ENCODE data around the gene TCF25. TPM values are rescaled to one million over a fixed set of nuclear protein-coding genes. Genes with fewer than 3 reads are reported as not detected.

TCF25 gene
- total RNA-seq, 1 experiment from 2014 or later = 270 TPM

- DNase-seq = peak; percentile 78
- intact Hi-C loops (cut with micrococcal nuclease; ENCODE audit: unreplicated experiment) = no loop called here
- Mint-ChIP-seq H3K27ac (ENCODE audit: unreplicated experiment) (no peak overlapping the region), H3K4me3 (ENCODE audit: low read depth, unreplicated experiment) (no peak overlapping the region), H3K27me3 (ENCODE audit: unreplicated experiment) (no peaks in the 10 kb centered on the region), H3K9me3 (ENCODE audit: low read depth, unreplicated experiment) (no peaks in the 10 kb centered on the region), H3K4me1 (ENCODE audit: low read depth, unreplicated experiment) (no peaks in the 10 kb centered on the region), H3K36me3 (ENCODE audit: insufficient read depth, unreplicated experiment) (peaks cover 79% of the 10 kb centered on the region)
- peak; percentile 94 for TF ChIP-seq CTCF (IDR thresholded peaks at IDR 0.05; ENCODE audit: unreplicated experiment)
- CTCF ChIA-PET = interaction anchor here (0.5 to 1.3 kb wide), 6 partner anchors 8 to 134 kb away, joined by 3 to 8 read pairs (median 4); partner anchors contain the start of gene TUBB3
- no TSS peak for BruUV-seq (replicated peaks)
Observed at GRCh38 chr16:89909777-89910716, 36.7 kb downstream of the TCF25 start.

DNA sequence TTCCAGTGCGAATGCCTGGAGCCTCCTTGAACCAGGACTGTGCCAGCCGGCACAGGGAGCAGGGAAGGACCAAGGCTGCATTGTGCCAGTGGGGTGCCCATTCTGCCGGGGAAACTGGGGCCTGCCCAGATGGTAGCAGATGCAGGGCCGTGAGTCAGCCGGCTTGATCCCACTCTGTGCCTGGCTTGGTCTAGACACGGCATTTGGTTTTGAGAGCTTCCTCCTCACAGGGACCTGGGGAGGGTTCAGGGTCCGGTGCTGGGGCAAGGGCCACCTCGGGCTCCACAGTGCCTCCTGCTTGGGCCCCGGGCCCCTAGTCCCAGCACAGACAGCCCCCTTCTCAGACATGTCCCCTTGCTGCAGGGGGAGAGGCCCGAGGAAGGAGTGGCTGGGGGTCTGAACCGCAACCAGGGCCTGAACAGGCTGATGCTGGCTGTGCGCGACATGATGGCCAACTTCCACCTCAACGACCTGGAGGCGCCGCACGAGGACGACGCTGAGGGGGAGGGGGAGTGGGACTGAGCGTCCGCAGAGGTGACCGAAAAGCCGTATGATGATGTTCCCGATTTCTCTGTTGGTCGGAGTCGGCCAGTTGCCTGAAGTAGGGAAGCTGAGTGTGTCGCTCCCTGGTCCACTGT is 37.4 kb downstream of the TCF25 start:
- intact Hi-C loops (cut with micrococcal nuclease; ENCODE audit: unreplicated experiment) = no loop called here
- no TSS peak for BruUV-seq (replicated peaks)
- DNase-seq = no peak
- no peak overlapping the region for H3K4me3 Mint-ChIP-seq (ENCODE audit: low read depth, unreplicated experiment)
- no peaks in the 10 kb centered on the region for H3K27me3 Mint-ChIP-seq (ENCODE audit: unreplicated experiment)
- no peak overlapping the region for H3K27ac Mint-ChIP-seq (ENCODE audit: unreplicated experiment)
- TF ChIP-seq CTCF (IDR thresholded peaks at IDR 0.05; ENCODE audit: unreplicated experiment) = no peak
- CTCF ChIA-PET = interaction anchor here (0.5 to 1.3 kb wide), 6 partner anchors 7 to 134 kb away, joined by 3 to 8 read pairs (median 4); partner anchors contain the start of gene TUBB3
- H3K36me3 Mint-ChIP-seq (ENCODE audit: insufficient read depth, unreplicated experiment) = peaks cover 78% of the 10 kb centered on the region
- H3K9me3 Mint-ChIP-seq (ENCODE audit: low read depth, unreplicated experiment) = no peaks in the 10 kb centered on the region
- H3K4me1 Mint-ChIP-seq (ENCODE audit: low read depth, unreplicated experiment) = no peaks in the 10 kb centered on the region

DNA sequence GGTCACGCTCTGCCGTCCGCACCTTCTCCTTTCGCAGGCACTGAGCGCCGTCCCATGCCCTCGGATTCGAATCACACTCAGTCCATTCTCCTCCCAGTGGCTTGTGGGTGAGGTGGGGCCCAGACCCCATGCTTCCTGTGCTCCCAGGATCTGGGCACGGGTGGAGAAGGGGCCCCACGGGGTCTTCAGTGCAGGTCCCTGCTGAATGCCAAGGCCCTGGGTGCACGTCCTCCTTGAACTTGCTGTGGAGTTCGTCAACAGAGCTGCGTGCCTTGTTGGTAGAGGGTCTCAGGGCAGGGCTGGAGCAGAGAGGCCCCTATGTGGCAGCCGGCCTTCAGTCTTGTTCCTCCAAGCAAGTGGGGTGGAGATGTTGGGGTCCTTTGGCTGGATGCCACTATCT is 38.0 kb downstream of the TCF25 start:
- CTCF ChIA-PET = no interaction called here
- no peak for TF ChIP-seq CTCF (IDR thresholded peaks at IDR 0.05; ENCODE audit: unreplicated experiment)
- no peaks in the 10 kb centered on the region for H3K4me1 Mint-ChIP-seq (ENCODE audit: low read depth, unreplicated experiment)
- no TSS peak for BruUV-seq (replicated peaks)
- H3K36me3 Mint-ChIP-seq (ENCODE audit: insufficient read depth, unreplicated experiment) = peaks cover 77% of the 10 kb centered on the region
- H3K9me3 Mint-ChIP-seq (ENCODE audit: low read depth, unreplicated experiment) = no peaks in the 10 kb centered on the region
- H3K27ac Mint-ChIP-seq (ENCODE audit: unreplicated experiment) = no peak overlapping the region
- no peak overlapping the region for H3K4me3 Mint-ChIP-seq (ENCODE audit: low read depth, unreplicated experiment)
- no peak for DNase-seq
- intact Hi-C loops (cut with micrococcal nuclease; ENCODE audit: unreplicated experiment) = no loop called here
- no peaks in the 10 kb centered on the region for H3K27me3 Mint-ChIP-seq (ENCODE audit: unreplicated experiment)

- TF ChIP-seq CTCF (IDR thresholded peaks at IDR 0.05; ENCODE audit: unreplicated experiment) = no peak
- CTCF ChIA-PET = no interaction called here
- no peak for DNase-seq
- H3K36me3 Mint-ChIP-seq (ENCODE audit: insufficient read depth, unreplicated experiment) = peaks cover 75% of the 10 kb centered on the region
- no peaks in the 10 kb centered on the region for H3K4me1 Mint-ChIP-seq (ENCODE audit: low read depth, unreplicated experiment)
- H3K9me3 Mint-ChIP-seq (ENCODE audit: low read depth, unreplicated experiment) = no peaks in the 10 kb centered on the region
- H3K4me3 Mint-ChIP-seq (ENCODE audit: low read depth, unreplicated experiment) = no peak overlapping the region
- no peak overlapping the region for H3K27ac Mint-ChIP-seq (ENCODE audit: unreplicated experiment)
- H3K27me3 Mint-ChIP-seq (ENCODE audit: unreplicated experiment) = no peaks in the 10 kb centered on the region
- intact Hi-C loops (cut with micrococcal nuclease; ENCODE audit: unreplicated experiment) = no loop called here
- no TSS peak for BruUV-seq (replicated peaks)
Observed at GRCh38 chr16:89912143-89912542, 38.8 kb downstream of the TCF25 start.

All from Calu3 (cell line).